ENCODE results near the gene WDR73.
A peak's percentile ranks its signal among the peaks of the same experiment; 100 is the strongest.

Gene WDR73

DNA sequence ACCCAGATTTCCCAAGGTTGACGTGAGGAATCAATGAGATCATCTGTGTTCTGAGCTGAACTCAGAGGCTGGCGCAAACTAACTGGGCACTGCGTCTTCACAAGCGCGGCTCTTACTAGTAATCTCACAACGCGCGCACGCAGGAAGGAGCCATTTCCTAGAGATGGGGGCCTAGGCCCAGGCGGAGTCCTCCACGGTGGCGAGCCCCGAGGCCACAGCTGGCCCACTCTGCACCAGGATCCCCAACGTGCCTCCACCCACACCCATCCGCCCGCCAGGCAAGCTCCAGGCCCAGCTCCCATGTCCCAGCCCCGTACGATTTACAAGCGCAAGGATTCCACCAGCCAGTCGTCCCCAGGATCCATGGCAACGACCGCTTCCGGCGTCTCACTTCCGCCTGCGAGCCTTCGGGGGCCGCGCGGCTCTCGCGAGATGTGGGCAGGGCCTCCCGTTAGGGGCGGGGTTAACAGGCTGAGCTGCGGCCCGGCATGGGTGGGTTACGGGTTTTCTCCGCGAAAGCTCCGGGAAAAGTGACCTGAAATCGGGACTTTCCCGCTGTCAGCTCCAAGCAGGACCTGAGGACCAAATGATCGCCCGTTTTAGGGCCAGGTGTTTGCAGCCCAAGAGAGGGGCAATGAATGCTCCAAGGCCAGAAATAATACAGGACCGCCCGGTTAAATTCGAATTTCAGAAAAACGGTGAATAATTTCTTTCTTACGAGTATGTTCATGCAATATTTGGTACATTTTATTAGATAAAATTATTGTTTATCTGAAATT is at the start of gene WDR73:
Gene WDR73, minus strand, starts transcription at position 374 of the 779 bp plus-strand sequence. Its CDS starts 9 bp downstream, at position 365.
- H3K4me3 ChIP-seq (ENCODE audit: low read length, poor library complexity, severe bottlenecking), result peak within 1 kb of the TSS; percentile 85
- H3K36me3 ChIP-seq (ENCODE audit: insufficient read depth, low read length), result no peaks in the 10 kb centered on the region; the same call in 1 of the 2 replicates
- TF ChIP-seq EZH2phosphoT487 (IDR thresholded peaks at IDR 0.05; ENCODE audit: borderline replicate concordance), result no peak
- TF ChIP-seq, protein P1, sequence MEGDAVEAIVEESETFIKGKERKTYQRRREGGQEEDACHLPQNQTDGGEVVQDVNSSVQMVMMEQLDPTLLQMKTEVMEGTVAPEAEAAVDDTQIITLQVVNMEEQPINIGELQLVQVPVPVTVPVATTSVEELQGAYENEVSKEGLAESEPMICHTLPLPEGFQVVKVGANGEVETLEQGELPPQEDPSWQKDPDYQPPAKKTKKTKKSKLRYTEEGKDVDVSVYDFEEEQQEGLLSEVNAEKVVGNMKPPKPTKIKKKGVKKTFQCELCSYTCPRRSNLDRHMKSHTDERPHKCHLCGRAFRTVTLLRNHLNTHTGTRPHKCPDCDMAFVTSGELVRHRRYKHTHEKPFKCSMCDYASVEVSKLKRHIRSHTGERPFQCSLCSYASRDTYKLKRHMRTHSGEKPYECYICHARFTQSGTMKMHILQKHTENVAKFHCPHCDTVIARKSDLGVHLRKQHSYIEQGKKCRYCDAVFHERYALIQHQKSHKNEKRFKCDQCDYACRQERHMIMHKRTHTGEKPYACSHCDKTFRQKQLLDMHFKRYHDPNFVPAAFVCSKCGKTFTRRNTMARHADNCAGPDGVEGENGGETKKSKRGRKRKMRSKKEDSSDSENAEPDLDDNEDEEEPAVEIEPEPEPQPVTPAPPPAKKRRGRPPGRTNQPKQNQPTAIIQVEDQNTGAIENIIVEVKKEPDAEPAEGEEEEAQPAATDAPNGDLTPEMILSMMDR (conservative IDR thresholded peaks at IDR 0.05; ENCODE audit: low read length), result no peak
- H3K4me1 ChIP-seq (ENCODE audit: insufficient read depth, low read length, poor library complexity, severe bottlenecking), result peaks cover 26% of the 10 kb centered on the region
- H3F3A ChIP-seq (ENCODE audit: low read depth), result no peaks in the 10 kb centered on the region
- no peaks in the 10 kb centered on the region for H3K9me3 ChIP-seq (ENCODE audit: insufficient read depth, low read depth, low read length)
- H4K20me1 ChIP-seq (ENCODE audit: insufficient read depth, low read length, poor library complexity, severe bottlenecking), result no peaks in the 10 kb centered on the region
- H3K27me3 ChIP-seq (ENCODE audit: insufficient read depth, low read length, poor library complexity, severe bottlenecking), result no peaks in the 10 kb centered on the region
- peak within 1 kb of the TSS; percentile 97 for H2AFZ ChIP-seq (ENCODE audit: low read length)
- H3K9me2 ChIP-seq (replicated peaks; ENCODE audit: low read depth, low read length), result no peaks in the 10 kb centered on the region
- H3K4me2 ChIP-seq (ENCODE audit: low read depth, low read length, poor library complexity, severe bottlenecking), result peak within 1 kb of the TSS; percentile 88
- H3K79me2 ChIP-seq (ENCODE audit: insufficient read depth, low read length), result peaks cover 19% of the 10 kb centered on the region
- peak within 1 kb of the TSS; percentile 91 for H3K9ac ChIP-seq (ENCODE audit: low read depth, low read length, poor library complexity, severe bottlenecking)

DNA sequence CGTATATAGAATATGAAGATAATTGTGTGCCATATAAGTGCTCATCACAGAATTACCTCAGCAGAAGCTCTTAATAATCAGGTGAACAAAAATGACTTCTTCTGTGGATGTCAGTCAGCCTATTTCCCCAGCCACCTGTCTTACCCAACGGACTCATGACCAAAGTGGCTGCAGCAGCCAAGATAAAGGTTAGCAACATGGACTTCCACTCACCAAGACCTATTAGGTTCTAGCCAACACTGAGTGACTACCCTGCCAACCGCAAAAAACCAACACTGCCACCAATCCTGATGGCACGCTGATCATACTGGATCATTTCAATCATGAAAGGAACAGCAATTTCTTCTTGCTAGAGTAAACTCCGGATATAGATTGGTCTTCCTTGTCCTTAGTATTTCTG is 49.7 kb upstream of the WDR73 start:
- no peak overlapping the region for H2AFZ ChIP-seq (ENCODE audit: low read length)
- peaks cover 31% of the 10 kb centered on the region for H4K20me1 ChIP-seq (ENCODE audit: insufficient read depth, low read length, poor library complexity, severe bottlenecking)
- H3K9ac ChIP-seq (ENCODE audit: low read depth, low read length, poor library complexity, severe bottlenecking), result no peak overlapping the region
- H3F3A ChIP-seq (ENCODE audit: low read depth), result no peaks in the 10 kb centered on the region
- H3K4me1 ChIP-seq (ENCODE audit: insufficient read depth, low read length, poor library complexity, severe bottlenecking), result no peaks in the 10 kb centered on the region
- no peaks in the 10 kb centered on the region for H3K9me3 ChIP-seq (ENCODE audit: insufficient read depth, low read depth, low read length)
- no peaks in the 10 kb centered on the region for H3K9me2 ChIP-seq (replicated peaks; ENCODE audit: low read depth, low read length)
- TF ChIP-seq EZH2phosphoT487 (IDR thresholded peaks at IDR 0.05; ENCODE audit: borderline replicate concordance), result no peak
- TF ChIP-seq, protein P1 (conservative IDR thresholded peaks at IDR 0.05; ENCODE audit: low read length), result no peak
- no peak overlapping the region for H3K4me3 ChIP-seq (ENCODE audit: low read length, poor library complexity, severe bottlenecking)
- H3K4me2 ChIP-seq (ENCODE audit: low read depth, low read length, poor library complexity, severe bottlenecking), result no peak overlapping the region
- H3K27me3 ChIP-seq (ENCODE audit: insufficient read depth, low read length, poor library complexity, severe bottlenecking), result no peaks in the 10 kb centered on the region
- no peaks in the 10 kb centered on the region for H3K36me3 ChIP-seq (ENCODE audit: insufficient read depth, low read length)
- H3K79me2 ChIP-seq (ENCODE audit: insufficient read depth, low read length), result peaks cover 92% of the 10 kb centered on the region

DNA sequence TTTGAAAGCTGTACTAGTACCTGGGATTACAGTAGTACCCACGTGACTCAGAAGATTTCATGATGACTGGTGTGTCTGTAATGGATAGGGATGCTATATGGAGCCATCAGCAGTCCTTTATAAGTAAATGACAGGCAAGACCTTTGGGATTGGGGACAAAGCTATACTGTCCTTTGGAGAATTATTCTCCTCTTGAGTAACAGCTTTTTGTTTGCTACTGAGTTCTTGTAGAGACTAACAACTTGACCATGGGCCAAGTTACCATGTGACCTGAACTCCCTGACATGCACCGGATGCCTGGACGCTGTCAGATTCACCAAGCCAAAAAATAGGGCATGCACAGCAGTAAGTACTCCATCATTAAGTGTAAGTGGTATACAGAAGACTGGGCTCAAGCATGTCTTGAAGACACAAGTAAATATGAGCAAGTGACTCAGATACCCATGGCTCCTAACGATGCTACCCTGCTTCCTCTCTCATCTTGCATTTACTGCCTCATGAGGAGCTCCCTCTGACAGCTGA is 48.9 kb upstream of the WDR73 start:
- no peak overlapping the region for H2AFZ ChIP-seq (ENCODE audit: low read length)
- H3K9me3 ChIP-seq (ENCODE audit: insufficient read depth, low read depth, low read length), result no peaks in the 10 kb centered on the region
- H3K4me1 ChIP-seq (ENCODE audit: insufficient read depth, low read length, poor library complexity, severe bottlenecking), result no peaks in the 10 kb centered on the region
- H3K4me3 ChIP-seq (ENCODE audit: low read length, poor library complexity, severe bottlenecking), result no peak overlapping the region
- H4K20me1 ChIP-seq (ENCODE audit: insufficient read depth, low read length, poor library complexity, severe bottlenecking), result peaks cover 30% of the 10 kb centered on the region
- H3K79me2 ChIP-seq (ENCODE audit: insufficient read depth, low read length), result peaks cover 92% of the 10 kb centered on the region
- H3K4me2 ChIP-seq (ENCODE audit: low read depth, low read length, poor library complexity, severe bottlenecking), result no peak overlapping the region
- H3K27me3 ChIP-seq (ENCODE audit: insufficient read depth, low read length, poor library complexity, severe bottlenecking), result no peaks in the 10 kb centered on the region
- H3K9ac ChIP-seq (ENCODE audit: low read depth, low read length, poor library complexity, severe bottlenecking), result no peak overlapping the region
- TF ChIP-seq, protein P1 (conservative IDR thresholded peaks at IDR 0.05; ENCODE audit: low read length), result no peak
- TF ChIP-seq EZH2phosphoT487 (IDR thresholded peaks at IDR 0.05; ENCODE audit: borderline replicate concordance), result no peak
- H3F3A ChIP-seq (ENCODE audit: low read depth), result no peaks in the 10 kb centered on the region
- no peaks in the 10 kb centered on the region for H3K9me2 ChIP-seq (replicated peaks; ENCODE audit: low read depth, low read length)
- H3K36me3 ChIP-seq (ENCODE audit: insufficient read depth, low read length), result no peaks in the 10 kb centered on the region

Data from Loucy (cell line).